Frontal cortex (tissue), 4 donors: ENCODE data around the gene IFI30. TPM values are rescaled to one million over a fixed set of nuclear protein-coding genes. Genes with fewer than 3 reads are reported as not detected.

Source experiments
- DNase-seq, 2 donors: peaks; one replicate each; pipeline ENCODE4 v3.0.0; 2012; ENCODE audit warnings: low spot score in 2 of 2
- FAIRE-seq: peaks from 2 replicates; lab custom pipeline; 2012; peaks lifted over from hg19 to GRCh38; lab: Jason Lieb, UNC
- total RNA-seq: library from RNA; depleted of rRNA; stranded (reverse); fragments of >200 nt; gene quantifications from one replicate; pipeline ENCODE4 v1.2.3, GENCODE V29; 2014
- donor health status: control.
- donor health status: control.
- donor health status: control.

The IFI30 gene
- total RNA-seq = 0.41 TPM

DNA sequence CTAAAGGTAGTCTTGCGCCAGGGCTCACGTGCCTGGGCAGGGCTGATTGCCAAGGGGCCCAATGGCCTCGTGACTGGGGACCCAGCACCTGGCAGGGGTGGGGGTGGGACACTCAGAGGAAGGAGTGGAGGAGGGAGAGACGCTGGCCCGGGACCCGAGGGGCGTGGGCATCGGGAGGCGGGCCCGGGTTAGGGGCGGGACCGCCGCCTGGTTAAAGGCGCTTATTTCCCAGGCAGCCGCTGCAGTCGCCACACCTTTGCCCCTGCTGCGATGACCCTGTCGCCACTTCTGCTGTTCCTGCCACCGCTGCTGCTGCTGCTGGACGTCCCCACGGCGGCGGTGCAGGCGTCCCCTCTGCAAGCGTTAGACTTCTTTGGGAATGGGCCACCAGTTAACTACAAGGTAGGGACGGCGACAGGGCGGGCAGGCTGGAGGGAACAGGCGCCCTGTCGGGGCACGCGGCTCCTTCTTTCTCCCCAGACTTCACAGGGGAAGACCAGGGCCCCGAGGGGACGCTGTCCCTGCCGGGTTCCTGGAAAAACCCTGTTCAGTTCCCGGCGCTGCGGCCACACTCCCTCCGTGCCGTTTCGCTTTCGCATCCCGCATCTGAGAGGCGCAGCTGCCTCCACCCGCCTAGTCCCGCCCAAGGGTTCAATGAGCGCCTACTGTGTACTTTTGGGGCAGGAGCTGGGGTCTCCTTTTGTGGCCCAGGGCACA is at the start of gene IFI30:
Gene IFI30, plus strand, starts transcription at position 242 of the 717 bp plus-strand sequence. Its CDS starts 29 bp downstream, at position 271.
- FAIRE-seq = no peak

DNA sequence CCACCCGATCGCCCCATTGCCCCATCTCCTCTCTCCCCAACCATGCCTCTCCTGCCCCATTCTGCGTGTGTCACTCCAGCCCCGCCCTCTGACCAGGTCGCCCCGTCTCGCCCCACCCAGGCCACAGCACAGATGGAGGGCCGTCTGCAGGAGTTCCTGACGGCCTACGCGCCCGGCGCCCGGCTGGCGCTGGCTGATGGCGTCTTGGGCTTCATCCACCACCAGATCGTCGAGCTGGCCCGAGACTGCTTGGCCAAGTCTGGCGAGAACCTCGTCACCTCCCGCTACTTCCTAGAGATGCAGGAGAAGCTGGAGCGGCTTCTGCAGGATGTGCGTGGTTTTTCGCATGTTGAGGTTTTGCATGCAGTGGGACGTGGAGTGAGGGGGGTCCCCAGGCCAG is 49.8 kb upstream of the IFI30 start:
- FAIRE-seq (no peak), DNase-seq (no peak)

More for the DNA sequence above, at the start of gene IFI30:
- peak; percentile 53 to 80 for DNase-seq

DNA sequence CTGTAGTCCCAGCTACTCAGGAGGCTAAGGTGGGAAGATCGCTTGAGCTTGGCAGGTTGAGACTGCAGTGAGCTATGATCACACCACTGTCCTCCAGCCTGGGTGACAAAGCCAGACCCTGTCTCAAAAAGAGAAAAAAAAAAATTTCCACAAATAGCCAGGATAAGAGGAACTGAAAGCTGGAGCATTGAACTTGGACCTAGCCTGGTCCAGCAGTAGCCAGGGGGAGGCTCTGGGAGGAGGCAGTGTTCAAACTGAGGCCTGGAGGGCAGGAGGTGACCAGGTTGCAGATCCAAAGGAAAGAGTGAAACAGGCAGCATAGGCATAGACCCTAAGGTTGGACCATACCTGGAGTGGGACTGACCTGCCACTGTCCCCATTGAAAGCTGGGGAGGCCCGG is 47.5 kb upstream of the IFI30 start:
- FAIRE-seq = no peak
- no peak for DNase-seq

DNA sequence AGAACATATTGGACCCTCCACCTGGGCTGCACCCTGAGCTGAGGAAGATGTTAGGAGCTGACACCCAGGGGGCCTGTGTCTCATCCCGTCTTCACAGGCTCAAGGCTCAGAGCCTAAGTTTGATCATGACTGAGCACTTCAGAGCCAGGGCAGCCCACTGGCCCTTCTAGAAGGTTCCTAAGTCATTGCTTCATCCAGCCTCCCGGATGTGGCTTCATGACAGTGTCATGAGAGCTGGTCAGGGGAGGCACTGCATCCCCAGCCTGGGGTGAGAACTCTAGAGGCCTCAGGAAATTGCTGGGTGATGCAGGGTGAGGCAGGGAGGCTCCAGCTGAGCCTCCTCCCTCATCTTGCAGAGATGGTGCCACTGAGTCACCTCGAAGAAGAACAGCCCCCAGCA is 45.6 kb upstream of the IFI30 start:
- DNase-seq (no peak), FAIRE-seq (no peak)

DNA sequence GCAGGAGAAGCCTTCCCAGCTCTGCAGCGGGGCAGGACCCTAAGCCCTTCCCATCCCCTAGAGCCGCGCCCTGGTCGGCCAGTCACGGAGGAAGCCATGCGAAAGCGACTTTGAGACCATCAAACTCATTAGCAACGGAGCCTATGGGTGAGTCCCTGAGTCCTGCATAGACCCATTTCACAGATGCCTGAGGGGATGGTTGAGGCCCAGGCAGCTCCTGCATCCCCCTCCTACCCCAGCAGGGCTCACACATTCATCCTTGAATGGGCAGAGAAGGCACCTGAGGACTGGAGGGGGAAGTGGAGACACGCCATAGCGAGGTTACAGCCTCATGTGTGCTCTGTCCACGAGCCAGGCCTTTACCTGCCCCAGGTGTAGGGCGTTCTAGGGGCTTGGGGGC is 44.8 kb upstream of the IFI30 start:
- DNase-seq = no peak
- no peak for FAIRE-seq

DNA sequence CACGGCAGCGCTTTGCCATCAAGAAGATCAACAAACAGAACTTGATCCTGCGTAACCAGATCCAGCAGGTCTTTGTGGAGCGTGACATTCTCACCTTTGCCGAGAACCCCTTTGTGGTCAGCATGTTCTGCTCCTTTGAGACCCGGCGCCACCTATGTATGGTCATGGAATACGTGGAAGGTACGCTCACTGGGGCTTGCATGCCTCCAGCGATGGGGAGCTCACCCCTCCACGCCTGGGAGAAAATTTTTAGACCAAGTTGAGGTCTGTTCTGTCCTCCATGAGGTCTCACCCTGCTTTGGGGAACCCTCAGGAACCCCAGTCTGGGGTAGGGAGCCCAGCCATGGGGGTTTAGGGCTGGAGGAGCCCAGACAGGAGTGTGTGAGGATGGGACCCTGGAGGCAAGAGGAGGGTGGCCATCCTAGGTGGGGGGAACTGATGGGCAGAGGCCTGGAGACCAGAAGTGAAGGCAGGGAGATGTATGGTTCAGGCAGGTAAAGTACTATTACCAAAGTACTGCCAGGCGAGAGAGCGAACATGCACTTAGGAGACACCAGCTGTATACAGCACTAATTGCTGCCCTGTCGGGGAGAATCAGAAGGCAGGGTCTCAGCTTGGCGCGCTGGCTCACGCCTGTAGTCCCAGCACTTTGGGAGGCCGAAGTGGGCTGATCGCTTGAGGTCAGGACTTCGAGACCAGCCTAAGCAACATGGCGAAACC is 42.9 kb upstream of the IFI30 start:
- DNase-seq (no peak), FAIRE-seq (no peak)

DNA sequence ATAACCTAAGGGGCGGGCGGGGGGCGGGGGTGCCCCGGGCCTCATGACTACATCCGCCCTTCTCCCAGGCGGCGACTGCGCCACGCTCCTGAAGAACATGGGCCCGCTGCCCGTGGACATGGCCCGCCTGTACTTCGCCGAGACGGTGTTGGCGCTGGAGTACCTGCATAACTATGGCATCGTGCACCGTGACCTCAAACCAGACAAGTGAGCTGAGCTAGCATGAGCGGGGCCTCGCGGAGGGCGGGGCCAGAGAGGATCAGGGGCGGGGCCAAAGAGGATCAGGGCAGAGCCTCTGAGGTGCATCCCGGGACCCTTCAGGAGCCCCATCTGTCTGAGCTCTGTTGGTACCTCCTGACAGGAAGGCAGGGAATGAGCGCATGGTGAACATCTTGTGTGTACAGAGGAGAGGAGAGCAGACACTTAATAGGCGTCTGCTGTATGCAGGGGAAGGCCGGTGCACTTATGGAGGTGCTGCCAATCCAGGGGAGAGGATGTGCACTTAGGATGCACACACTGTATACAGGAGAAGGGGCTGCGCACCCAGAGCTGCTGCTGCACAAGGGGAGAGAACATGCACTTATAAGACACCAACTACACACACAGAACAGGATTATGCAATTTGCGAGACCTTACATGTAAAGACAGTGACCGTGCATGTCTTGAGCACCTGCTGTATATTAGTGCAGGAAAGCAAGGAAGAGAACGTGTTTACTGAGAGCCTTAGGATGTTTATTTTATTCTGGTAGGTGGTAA is 41.6 kb upstream of the IFI30 start:
- DNase-seq (no peak), FAIRE-seq (no peak)

DNA sequence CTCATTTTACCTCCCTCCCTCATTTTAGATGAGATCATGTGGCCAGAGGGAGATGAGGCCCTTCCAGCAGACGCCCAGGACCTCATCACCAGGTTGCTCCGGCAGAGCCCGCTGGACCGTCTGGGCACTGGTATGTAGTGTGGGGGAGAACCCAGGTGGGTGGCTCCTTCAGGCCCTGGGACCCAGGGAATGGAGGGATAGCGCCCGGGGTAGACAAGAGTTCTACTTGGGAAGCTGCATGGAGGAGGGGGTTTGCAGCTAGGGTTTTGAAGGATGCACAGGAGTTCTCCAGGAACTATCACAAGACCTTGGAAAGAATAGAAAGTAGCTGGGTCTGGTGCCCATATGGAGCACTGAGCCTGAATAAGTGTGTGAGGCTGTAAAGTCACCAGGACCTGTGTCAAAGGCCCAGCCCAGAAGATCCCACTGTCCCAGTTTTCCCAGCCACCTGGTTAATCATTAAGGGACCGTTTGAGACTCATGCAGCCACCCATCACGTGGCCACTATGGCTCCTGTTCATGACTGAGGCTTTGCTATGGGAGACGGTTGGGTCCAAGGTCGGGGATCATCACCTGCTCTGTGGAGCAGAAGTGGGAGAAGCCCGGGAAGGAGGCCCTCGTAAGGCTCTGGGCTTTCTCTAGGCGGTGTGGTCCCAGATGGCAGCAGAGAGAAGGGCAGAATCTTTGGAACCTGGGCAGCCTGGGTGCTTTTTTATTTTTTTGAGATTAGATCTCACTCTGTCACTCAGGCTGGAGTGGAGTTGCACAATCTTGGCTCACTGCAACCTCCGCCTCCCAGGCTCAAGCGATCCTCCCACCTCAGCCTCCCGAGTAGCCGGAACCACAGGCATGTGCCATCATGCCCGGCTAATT is 37.7 kb upstream of the IFI30 start:
- DNase-seq (no peak), FAIRE-seq (no peak)

DNA sequence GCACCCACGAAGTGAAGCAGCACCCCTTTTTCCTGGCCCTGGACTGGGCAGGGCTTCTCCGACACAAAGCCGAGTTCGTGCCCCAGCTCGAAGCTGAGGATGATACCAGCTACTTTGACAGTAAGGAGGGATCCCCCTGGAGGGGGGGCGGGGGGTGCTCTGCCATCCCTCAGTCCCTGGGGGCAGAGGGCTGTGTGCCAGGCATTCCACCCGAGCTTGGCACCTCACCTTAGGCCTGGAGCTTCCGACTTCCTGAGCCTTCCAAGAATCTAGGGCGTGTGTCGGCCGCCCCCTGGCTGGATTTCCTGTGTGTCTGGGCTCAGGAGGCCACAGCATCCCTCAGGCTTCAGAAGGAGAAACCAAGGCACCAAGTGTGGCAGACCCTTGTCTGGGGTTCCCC is 36.4 kb upstream of the IFI30 start:
- FAIRE-seq (no peak), DNase-seq (no peak)

DNA sequence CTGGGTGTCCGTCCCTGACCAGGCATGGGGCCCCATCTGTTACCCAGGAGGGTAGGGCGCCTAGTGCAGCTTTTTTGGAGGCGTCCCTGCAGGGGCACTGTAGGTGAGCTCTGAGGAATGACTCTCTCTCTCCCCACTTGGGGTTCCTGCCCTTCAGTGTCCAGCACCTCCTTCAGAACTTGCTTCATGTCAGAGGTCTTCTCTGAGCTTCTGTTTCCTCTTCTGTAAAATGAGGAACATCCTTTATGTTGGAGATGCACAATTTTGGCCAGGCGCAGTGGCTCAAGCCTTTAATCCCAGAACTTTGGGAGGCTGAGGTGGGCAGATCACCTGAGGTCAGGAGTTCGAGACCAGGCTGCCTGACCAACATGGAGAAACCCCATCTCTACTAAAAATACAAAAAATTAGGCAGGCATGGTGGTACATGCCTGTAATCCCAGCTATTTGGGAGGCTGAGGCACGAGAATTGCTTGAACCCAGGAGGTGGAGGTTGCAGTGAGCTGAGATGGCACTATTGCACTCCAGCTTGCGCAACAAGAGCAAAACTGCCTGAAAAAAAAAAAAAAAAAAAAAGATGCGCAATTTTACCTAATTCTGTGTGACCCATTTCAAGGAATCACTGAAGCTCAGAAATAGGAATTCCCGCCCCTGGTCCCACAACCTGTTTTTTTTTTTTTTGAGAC is 35.8 kb upstream of the IFI30 start:
- no peak for FAIRE-seq

DNA sequence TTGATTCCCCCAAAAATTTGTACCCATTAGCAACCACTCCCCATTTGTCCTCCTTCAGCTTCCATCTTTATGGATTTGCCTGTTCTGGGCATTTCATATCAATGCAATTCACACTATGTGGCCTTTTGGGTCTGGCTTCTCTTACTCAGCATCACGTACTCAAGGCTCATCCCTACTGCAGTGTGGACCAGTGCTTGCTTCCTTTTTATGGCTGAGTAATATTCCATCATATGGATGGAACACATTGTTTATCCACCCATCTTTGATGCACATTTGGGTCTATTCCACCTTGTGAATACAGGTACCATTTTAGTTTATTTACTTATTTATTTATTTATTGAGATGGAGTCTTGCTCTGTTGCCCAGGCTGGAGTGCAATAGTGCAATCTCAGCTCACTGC is 33.1 kb upstream of the IFI30 start:
- DNase-seq (no peak), FAIRE-seq (no peak)

More for the DNA sequence above, 35.8 kb upstream of the IFI30 start:
- no peak for DNase-seq

DNA sequence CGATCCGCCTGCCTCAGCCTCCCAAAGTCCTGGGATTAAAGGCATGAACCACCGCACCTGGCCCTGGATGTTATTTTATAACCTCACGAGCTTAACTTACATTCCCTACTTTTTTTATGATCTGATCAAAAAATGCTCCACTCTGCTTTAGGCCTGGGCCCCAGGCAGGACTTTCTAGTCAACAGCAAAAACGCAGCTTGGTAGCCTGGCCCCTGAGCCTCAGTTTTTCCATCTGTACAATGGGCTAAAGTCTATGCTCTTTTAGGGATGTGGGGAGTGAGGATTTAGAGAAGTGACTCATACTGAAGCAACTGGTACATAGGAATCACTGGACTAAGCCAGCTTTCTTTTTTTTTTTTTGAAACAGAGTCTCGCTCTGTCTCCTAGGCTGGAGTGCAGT is 32.6 kb upstream of the IFI30 start:
- DNase-seq = no peak
- no peak for FAIRE-seq

DNA sequence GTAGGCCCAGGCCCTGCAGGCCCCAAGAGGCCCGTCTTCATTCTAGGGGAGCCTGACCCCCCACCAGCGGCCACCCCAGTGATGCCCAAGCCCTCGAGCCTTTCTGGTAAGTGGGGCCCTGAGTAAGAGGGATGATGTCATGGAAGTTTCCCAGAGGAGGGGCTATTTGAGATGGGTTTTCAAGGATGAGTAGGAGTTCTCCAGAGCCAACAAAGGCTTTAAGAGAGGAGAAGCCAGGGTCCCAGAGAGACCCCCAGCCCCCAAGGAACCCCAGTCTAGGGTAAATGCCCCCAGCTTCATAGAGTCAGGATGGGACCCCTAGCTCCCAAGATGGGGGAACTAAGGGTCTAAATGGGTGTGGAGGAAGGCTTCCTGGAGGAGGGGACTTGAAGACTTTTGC is 29.7 kb upstream of the IFI30 start:
- no peak for DNase-seq
- FAIRE-seq = no peak

DNA sequence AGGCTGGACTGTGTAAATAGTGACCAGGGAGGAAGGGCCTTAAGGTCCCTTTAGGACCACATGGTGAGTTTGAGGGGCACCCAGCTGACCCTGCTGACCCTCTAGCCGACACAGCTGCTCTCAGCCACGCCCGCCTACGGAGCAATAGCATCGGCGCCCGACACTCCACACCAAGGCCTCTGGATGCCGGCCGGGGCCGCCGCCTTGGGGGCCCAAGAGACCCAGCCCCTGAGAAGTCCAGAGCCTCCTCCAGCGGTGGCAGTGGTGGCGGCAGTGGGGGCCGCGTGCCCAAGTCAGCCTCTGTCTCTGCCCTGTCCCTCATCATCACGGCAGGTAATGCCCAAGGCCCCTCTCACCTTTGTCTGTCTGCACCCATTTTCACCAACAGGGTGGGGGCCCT is 29.3 kb upstream of the IFI30 start:
- no peak for FAIRE-seq
- DNase-seq = no peak

DNA sequence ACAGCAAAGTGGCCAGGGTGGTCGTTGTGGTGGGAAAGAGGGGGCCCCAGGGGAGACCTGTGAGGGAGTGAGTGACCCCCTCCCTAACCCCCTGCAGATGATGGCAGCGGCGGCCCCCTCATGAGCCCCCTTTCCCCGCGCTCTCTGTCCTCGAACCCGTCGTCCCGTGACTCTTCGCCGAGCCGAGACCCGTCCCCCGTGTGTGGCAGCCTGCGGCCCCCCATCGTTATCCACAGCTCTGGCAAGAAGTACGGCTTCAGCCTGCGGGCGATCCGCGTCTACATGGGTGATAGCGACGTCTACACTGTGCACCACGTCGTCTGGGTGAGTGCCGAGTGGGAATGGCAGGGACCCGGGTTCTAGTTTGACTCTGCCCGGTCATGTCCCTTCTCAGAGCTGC is 28.7 kb upstream of the IFI30 start:
- FAIRE-seq (no peak), DNase-seq (no peak)

DNA sequence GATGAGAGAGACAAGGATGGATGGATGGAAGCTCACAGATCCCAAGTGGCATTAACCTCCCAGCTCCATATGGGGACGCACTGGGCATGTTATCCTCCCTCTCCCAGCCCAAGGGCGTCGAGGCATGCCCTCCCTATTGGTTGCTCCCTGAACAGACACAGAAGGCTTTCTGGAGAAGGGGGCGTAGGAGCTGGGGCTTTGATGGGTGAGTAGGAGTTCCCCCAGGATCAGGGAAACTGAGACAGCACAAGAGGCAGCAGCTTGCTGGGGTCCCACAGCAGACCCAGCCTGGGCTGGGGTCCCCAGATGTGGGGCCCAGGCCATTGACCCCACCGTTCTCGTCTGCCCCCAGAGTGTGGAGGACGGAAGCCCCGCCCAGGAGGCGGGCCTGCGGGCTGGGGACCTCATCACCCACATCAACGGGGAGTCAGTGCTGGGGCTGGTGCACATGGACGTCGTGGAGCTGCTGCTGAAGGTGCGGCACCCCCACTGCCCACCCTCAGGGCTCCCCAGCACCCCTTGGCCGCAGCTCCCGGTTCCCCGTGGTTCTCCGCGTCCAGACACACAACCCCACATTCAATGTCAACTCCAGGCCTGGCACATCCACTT is 28.1 kb upstream of the IFI30 start:
- FAIRE-seq (no peak), DNase-seq (no peak)

DNA sequence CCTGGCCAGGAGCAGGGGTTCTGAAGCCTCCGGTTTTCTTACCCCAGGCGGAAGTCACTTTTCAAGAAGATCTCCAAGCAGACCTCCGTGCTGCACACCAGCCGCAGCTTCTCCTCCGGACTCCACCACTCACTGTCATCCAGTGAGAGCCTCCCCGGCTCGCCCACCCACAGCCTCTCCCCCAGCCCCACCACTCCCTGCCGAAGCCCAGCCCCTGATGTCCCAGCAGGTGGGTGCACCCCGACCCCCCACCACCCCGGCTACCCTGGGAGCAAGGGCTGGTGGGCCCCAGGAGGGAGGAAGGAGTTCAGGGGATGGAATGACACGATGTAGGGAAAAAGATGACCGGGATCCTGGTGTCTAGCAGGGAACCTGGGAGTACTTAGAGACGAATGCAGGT is 26.2 kb upstream of the IFI30 start:
- FAIRE-seq (no peak), DNase-seq (no peak)

DNA sequence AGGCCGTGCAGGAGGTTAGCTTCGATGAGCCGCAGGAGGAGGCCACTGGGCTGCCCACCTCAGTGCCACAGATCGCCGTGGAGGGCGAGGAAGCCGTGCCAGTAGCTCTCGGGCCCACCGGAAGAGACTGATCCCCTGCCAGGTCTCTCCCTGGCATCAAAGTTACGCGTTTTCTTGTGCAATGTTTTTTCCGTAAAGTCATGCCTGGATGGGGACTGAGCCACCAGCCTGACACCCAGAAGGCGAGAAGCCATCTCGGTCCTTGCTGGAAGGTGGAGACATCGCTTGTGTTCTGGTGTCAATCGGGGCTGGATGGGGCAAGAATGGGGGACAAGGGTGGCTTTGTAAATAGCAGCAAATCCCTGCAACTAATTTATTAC is 24.0 kb upstream of the IFI30 start:
- DNase-seq (no peak), FAIRE-seq (no peak)
